HCT116 (cell line): ENCODE data around the gene NFE2L3. TPM values are rescaled to one million over a fixed set of nuclear protein-coding genes. Genes with fewer than 3 reads are reported as not detected.

ENCODE experiments used
- ATAC-seq: fragments of 200-7000 bp; cut with Tn5 transposase; 2 replicates; pipeline ENCODE4 v1.9.1; 2020; ENCODE audit warnings: mild to moderate bottlenecking, moderate library complexity
- BruUV-seq: library from RNA; stranded (reverse); fragments of 400-500 nt; replicated peaks from 2 replicates; lab custom pipeline; 2021; lab: Mats Ljungman, UMichigan
- CTCF ChIA-PET: fragments of 300-600 bp; sonication (Branson Sonifier 250); formaldehyde crosslinking; loops from one replicate; lab custom pipeline; 2021; ENCODE audit warnings: antibody characterized with exemption; lab: Charles Lee
- POLR2A ChIA-PET: fragments of 300-600, 350-600 bp; sonication (Branson Sonifier 250); formaldehyde crosslinking; loops from one replicate; lab custom pipeline; 2021; ENCODE audit warnings: antibody characterized with exemption; lab: Charles Lee
- RAD21 ChIA-PET, 2 experiments: fragments of 300-600 bp; sonication (Branson Sonifier 250); formaldehyde crosslinking; loops; one replicate each; lab custom pipeline; 2023; ENCODE audit warnings: low total read pairs in 2 of 2; ENCODE audit not compliant: uncharacterized antibody in 2 of 2, unreplicated experiment in 2 of 2, low non-redundant PET in 1 of 2; lab: Charles Lee
- DNase-seq: peaks from one replicate; pipeline ENCODE4 v3.0.0-alpha.2; 2010; ENCODE audit warnings: low read depth, low spot score
- H2AFZ ChIP-seq: fragments of 200-600 bp; shearing (Covaris generic), sonication (generic); 2 replicates; pipeline ENCODE4 v1.6.1; 2017; ENCODE audit warnings: low read depth, mixed run types, mixed read lengths, antibody characterized with exemption, low read length; ENCODE audit not compliant: poor library complexity, severe bottlenecking
- H3K27ac ChIP-seq: 2 replicates; pipeline ENCODE4 v1.5.1; 2012; ENCODE audit warnings: low read depth, low read length
- H3K27me3 ChIP-seq: fragments of 200-600 bp; sonication (generic); 2 replicates; pipeline ENCODE4 v1.6.1; 2016; ENCODE audit warnings: mixed run types, low read length, mixed read lengths; ENCODE audit not compliant: insufficient read depth
- H3K36me3 ChIP-seq, 2 experiments: fragments of 200-500 bp in 1 of 2; fragments of 200-600 bp in 1 of 2; sonication (Bioruptor generic) in 1 of 2; sonication (generic) in 1 of 2; 2 replicates each; pipeline versions ENCODE4 v1.5.1 to v1.6.1; 2014 to 2016; ENCODE audit warnings: low read length in 2 of 2, inconsistent platforms in 1 of 2, mixed read lengths in 1 of 2, mixed run types in 1 of 2; ENCODE audit not compliant: insufficient read depth in 2 of 2, control insufficient read depth in 1 of 2
- H3K4me1 ChIP-seq, 2 experiments: fragments of 200-600 bp in 1 of 2; sonication (generic) in 1 of 2; 2 replicates each; pipeline versions ENCODE4 v1.5.1 to v1.6.1; 2012 to 2017; ENCODE audit warnings: low read length in 2 of 2, inconsistent platforms in 1 of 2, mild to moderate bottlenecking in 1 of 2, mixed read lengths in 1 of 2, mixed run types in 1 of 2, moderate library complexity in 1 of 2; ENCODE audit not compliant: insufficient read depth in 2 of 2, control insufficient read depth in 1 of 2
- H3K4me2 ChIP-seq: fragments of 200-600 bp; sonication (generic); 2 replicates; pipeline ENCODE4 v1.6.1; 2017; ENCODE audit warnings: mixed run types, low read length, mixed read lengths
- H3K4me3 ChIP-seq, 2 experiments: fragments of 200-600 bp in 1 of 2; sonication (generic) in 1 of 2; replicated peaks in 1 of 2; 2 replicates each; pipeline ENCODE4 v1.5.1; 2011 to 2016; ENCODE audit warnings: low read length in 2 of 2, control low read depth in 1 of 2, low read depth in 1 of 2, mild to moderate bottlenecking in 1 of 2, mixed read lengths in 1 of 2, mixed run types in 1 of 2
- H3K79me2 ChIP-seq: fragments of 200-600 bp; sonication (generic); 2 replicates; pipeline ENCODE4 v1.6.1; 2017; ENCODE audit warnings: mild to moderate bottlenecking, mixed run types, low read length, moderate library complexity, mixed read lengths; ENCODE audit not compliant: insufficient read depth
- H3K9ac ChIP-seq: fragments of 200-600 bp; sonication (generic); 2 replicates; pipeline ENCODE4 v1.6.1; 2016; ENCODE audit warnings: low read length, mixed read lengths
- H3K9me2 ChIP-seq: fragments of 200-600 bp; sonication (generic), shearing (Covaris generic); 2 replicates; pipeline ENCODE4 v1.6.1; 2017; ENCODE audit warnings: mixed run types, mild to moderate bottlenecking, moderate library complexity; ENCODE audit not compliant: insufficient read depth
- H3K9me3 ChIP-seq, 2 experiments: fragments of 200-500 bp in 1 of 2; fragments of 200-600 bp in 1 of 2; sonication (Bioruptor generic) in 1 of 2; sonication (generic) in 1 of 2; 2 replicates each; pipeline ENCODE4 v1.6.1; 2014 to 2017; ENCODE audit warnings: low read length in 2 of 2, mixed read lengths in 2 of 2, inconsistent platforms in 1 of 2, low read depth in 1 of 2, mild to moderate bottlenecking in 1 of 2, mixed run types in 1 of 2, moderate library complexity in 1 of 2; ENCODE audit not compliant: control insufficient read depth in 1 of 2, insufficient read depth in 1 of 2
- H4K20me1 ChIP-seq: fragments of 200-600 bp; sonication (generic), shearing (Covaris generic); 2 replicates; pipeline ENCODE4 v1.6.1; 2017; ENCODE audit warnings: mixed run types, mild to moderate bottlenecking, moderate library complexity; ENCODE audit not compliant: insufficient read depth
- ATF3 ChIP-seq: IDR thresholded peaks from 2 replicates; pipeline ENCODE4 v1.6.1; 2012
- CBX3 ChIP-seq: IDR thresholded peaks from 2 replicates; pipeline ENCODE4 v1.6.1; 2012; ENCODE audit warnings: low read depth
- CEBPB ChIP-seq: IDR thresholded peaks from 2 replicates; pipeline ENCODE4 v1.6.1; 2012; ENCODE audit warnings: low read depth
- CTCF ChIP-seq, 3 experiments: fragments of 200-600 bp in 1 of 3; sonication (generic) in 1 of 3; IDR thresholded peaks in 2 of 3; conservative IDR thresholded peaks in 1 of 3; 2 replicates each; pipeline ENCODE4 v1.5.1; 2012 to 2017; ENCODE audit warnings: low read depth in 2 of 3, low read length in 2 of 3, antibody characterized with exemption in 1 of 3, borderline replicate concordance in 1 of 3, control low read depth in 1 of 3, mild to moderate bottlenecking in 1 of 3, mixed read lengths in 1 of 3, mixed run types in 1 of 3, moderate library complexity in 1 of 3; ENCODE audit not compliant: insufficient read depth in 1 of 3
- ELF1 ChIP-seq: IDR thresholded peaks from 2 replicates; pipeline ENCODE4 v1.6.1; 2012; ENCODE audit warnings: low read depth, borderline replicate concordance
- EZH2phosphoT487 ChIP-seq: fragments of 200-600 bp; IDR thresholded peaks from 2 replicates; pipeline ENCODE4 v1.6.1; 2018; ENCODE audit warnings: antibody characterized with exemption, borderline replicate concordance
- FOSL1 ChIP-seq: IDR thresholded peaks from 2 replicates; pipeline ENCODE4 v1.6.1; 2012; ENCODE audit warnings: low read depth
- MAX ChIP-seq: IDR thresholded peaks from 2 replicates; pipeline ENCODE4 v1.6.1; 2012
- SIN3A ChIP-seq: IDR thresholded peaks from 2 replicates; pipeline ENCODE4 v1.6.1; 2012; ENCODE audit warnings: low read depth
- SRF ChIP-seq: IDR thresholded peaks from 2 replicates; pipeline ENCODE4 v1.6.1; 2012; ENCODE audit warnings: low read depth
- TCF7L2 ChIP-seq: IDR thresholded peaks from 2 replicates; pipeline ENCODE4 v1.7.0; 2011; ENCODE audit warnings: borderline replicate concordance, inconsistent platforms; ENCODE audit not compliant: insufficient read depth, insufficient read length; ENCODE audit errors: extremely low read depth
- ZBTB33 ChIP-seq: IDR thresholded peaks from 2 replicates; pipeline ENCODE4 v1.6.1; 2011; ENCODE audit warnings: mild to moderate bottlenecking, low read length, moderate library complexity; ENCODE audit not compliant: insufficient replicate concordance; ENCODE audit errors: extremely low read depth
- intact Hi-C: fragments of 100-400 bp; cut with micrococcal nuclease; formaldehyde crosslinking; loops from 2 replicates; pipeline ENCODE4 v1.10.0; 2022
- total RNA-seq: library from RNA; stranded (reverse); gene quantifications from one replicate; pipeline ENCODE4 v1.2.1, GENCODE V29; 2021; ENCODE audit not compliant: unreplicated experiment

NFE2L3 gene
- total RNA-seq, 1 experiment from 2014 or later = 27.0 TPM

GRCh38 chr7:26185844-26186180 is 33.8 kb downstream of the NFE2L3 start:
- no peaks in the 10 kb centered on the region for H3K9me2 ChIP-seq
- H4K20me1 ChIP-seq = peaks cover 49% of the 10 kb centered on the region; the same call in 1 of the 2 replicates
- H2AFZ ChIP-seq = no peak overlapping the region
- H3K27ac ChIP-seq = no peak overlapping the region
- no TSS peak for BruUV-seq
- H3K36me3 ChIP-seq = peaks cover 17 to 21% of the 10 kb centered on the region in 2 experiments
- H3K4me3 ChIP-seq = no peak overlapping the region
- H3K27me3 ChIP-seq = no peaks in the 10 kb centered on the region
- H3K4me1 ChIP-seq = no peaks in the 10 kb centered on the region
- H3K4me2 ChIP-seq = no peak overlapping the region
- RAD21 ChIA-PET = no interaction called here
- no peak for TF ChIP-seq MAX
- no peak for TF ChIP-seq FOSL1
- no peak for TF ChIP-seq SRF
- no peak for TF ChIP-seq ZBTB33
- TF ChIP-seq EZH2phosphoT487 = no peak
- no peak for TF ChIP-seq ELF1
- TF ChIP-seq CTCF (IDR thresholded peaks at IDR 0.05 in 2 of 3, conservative IDR thresholded peaks at IDR 0.05 in 1 of 3; ENCODE audit: borderline replicate concordance in 1 of 3, insufficient read depth in 1 of 3, low read depth in 2 of 3, low read length in 2 of 3) = no peak
- TF ChIP-seq CBX3 = no peak
- TF ChIP-seq CEBPB = no peak
- no peak for TF ChIP-seq SIN3A
- no peak for TF ChIP-seq ATF3
- no peak for TF ChIP-seq TCF7L2
- TF ChIP-seq, all 23 proteins: peak for 0
- intact Hi-C loops = no loop called here
- POLR2A ChIA-PET = no interaction called here
- CTCF ChIA-PET = no interaction called here
- Histone ChIP-seq H3K9me3 (no peaks in the 10 kb centered on the region), H3K9ac (no peak overlapping the region), H3K79me2 (peaks cover 18% of the 10 kb centered on the region)
- DNase-seq (no peak), ATAC-seq (no peak)
